ENCODE measurements around the gene LMX1A.

DNA sequence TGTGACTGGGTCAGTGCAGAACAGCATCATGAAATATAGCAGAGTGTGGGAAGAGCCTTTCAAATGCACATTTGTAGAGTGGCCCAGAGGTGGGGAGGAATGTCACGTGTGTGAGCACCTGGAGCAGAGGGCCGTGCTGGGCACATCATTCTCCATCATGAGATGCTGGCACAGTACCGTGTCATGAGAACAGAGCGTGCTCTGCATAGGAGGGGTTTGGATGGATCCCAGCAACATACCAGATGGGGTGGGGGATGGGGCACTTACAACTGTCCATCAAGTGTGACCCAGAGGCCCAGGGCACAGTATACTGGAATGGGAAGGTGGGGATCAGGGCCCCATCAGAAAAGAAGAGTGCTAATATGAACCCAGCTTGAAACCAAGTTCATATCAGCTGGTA, 182.0 kb downstream of the LMX1A start:
- TF ChIP-seq GATA2 (IDR thresholded peaks at IDR 0.05; ENCODE audit: low read depth, low read length) (no peak), GATA3 (IDR thresholded peaks at IDR 0.05; ENCODE audit: low read depth, low read length) (no peak)
